AG10803 (cell line): ENCODE measurements around the gene SMPD3.

Experiments
- DNase-seq: peaks from one replicate; pipeline ENCODE4 v3.0.0; 2010; ENCODE audit warnings: low read depth
- H3K4me3 ChIP-seq: 2 replicates; pipeline ENCODE4 v1.5.1; 2011; ENCODE audit warnings: mild to moderate bottlenecking, low read length, control low read depth
- CTCF ChIP-seq: conservative IDR thresholded peaks from 2 replicates; pipeline ENCODE4 v1.5.1; 2011; ENCODE audit warnings: mild to moderate bottlenecking, low read length, control low read depth, inconsistent platforms

SMPD3 gene

GRCh38 chr16:68458551-68458950, 10.2 kb upstream of the SMPD3 start:
- no peak overlapping the region for H3K4me3 ChIP-seq
- TF ChIP-seq CTCF: no peak
- no peak for DNase-seq

GRCh38 chr16:68458101-68458500, 9.8 kb upstream of the SMPD3 start:
- no peak overlapping the region for H3K4me3 ChIP-seq
- DNase-seq: no peak
- TF ChIP-seq CTCF: no peak

- no peak overlapping the region for H3K4me3 ChIP-seq
- DNase-seq: no peak
- no peak for TF ChIP-seq CTCF
Measured at GRCh38 chr16:68455631-68456030, 7.3 kb upstream of the SMPD3 start.

GRCh38 chr16:68454920-68455435, 6.7 kb upstream of the SMPD3 start:
- DNase-seq: peak; percentile 4
- TF ChIP-seq CTCF: no peak
- H3K4me3 ChIP-seq: no peak overlapping the region

- no peak for DNase-seq
- no peak overlapping the region for H3K4me3 ChIP-seq
- no peak for TF ChIP-seq CTCF
Measured at GRCh38 chr16:68453816-68454215, 5.5 kb upstream of the SMPD3 start.

- H3K4me3 ChIP-seq: no peak overlapping the region
- no peak for TF ChIP-seq CTCF
- DNase-seq: peak; percentile 71
Measured at GRCh38 chr16:68452176-68452575, 3.9 kb upstream of the SMPD3 start.

GRCh38 chr16:68451676-68452075, 3.4 kb upstream of the SMPD3 start:
- TF ChIP-seq CTCF: no peak
- peak; percentile 5 for DNase-seq
- no peak overlapping the region for H3K4me3 ChIP-seq
